ENCODE data around the gene ZNF805.

DNA sequence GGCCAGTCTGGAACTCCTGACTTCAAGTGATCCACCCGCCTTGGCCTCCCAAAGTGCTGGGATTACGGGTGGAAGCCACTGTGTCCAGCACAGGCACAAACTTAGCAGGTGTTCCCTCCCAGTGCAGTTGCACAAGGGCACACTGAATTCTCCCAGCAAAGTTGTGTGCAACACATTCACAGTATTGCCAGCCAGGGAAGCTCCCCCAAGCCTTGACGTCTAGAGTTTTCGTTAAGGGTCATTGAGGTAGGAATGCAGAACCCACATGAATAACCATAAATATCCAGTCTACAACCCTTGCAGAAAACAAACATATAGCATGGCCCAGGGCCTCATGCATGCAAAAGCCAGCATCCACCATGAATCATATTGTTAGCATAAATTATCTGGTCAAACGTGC lies 12.9 kb upstream of the ZNF805 start:
- TF ChIP-seq, protein P1, sequence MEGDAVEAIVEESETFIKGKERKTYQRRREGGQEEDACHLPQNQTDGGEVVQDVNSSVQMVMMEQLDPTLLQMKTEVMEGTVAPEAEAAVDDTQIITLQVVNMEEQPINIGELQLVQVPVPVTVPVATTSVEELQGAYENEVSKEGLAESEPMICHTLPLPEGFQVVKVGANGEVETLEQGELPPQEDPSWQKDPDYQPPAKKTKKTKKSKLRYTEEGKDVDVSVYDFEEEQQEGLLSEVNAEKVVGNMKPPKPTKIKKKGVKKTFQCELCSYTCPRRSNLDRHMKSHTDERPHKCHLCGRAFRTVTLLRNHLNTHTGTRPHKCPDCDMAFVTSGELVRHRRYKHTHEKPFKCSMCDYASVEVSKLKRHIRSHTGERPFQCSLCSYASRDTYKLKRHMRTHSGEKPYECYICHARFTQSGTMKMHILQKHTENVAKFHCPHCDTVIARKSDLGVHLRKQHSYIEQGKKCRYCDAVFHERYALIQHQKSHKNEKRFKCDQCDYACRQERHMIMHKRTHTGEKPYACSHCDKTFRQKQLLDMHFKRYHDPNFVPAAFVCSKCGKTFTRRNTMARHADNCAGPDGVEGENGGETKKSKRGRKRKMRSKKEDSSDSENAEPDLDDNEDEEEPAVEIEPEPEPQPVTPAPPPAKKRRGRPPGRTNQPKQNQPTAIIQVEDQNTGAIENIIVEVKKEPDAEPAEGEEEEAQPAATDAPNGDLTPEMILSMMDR (IDR thresholded peaks at IDR 0.05), result no peak
- no peak for TF ChIP-seq ZFX (IDR thresholded peaks at IDR 0.05; ENCODE audit: borderline replicate concordance)
